GM12875 (cell line): ENCODE data around the gene PCYT2.

ENCODE experiments used
- H3K4me3 ChIP-seq: one replicate; pipeline ENCODE4 v1.5.1; 2011; ENCODE audit warnings: low read depth, low read length, control low read depth
- CTCF ChIP-seq: IDR thresholded peaks from 2 replicates; pipeline ENCODE4 v1.5.1; 2011; ENCODE audit warnings: low read depth, mild to moderate bottlenecking, control low read depth, inconsistent platforms, low read length, moderate library complexity, borderline replicate concordance; ENCODE audit not compliant: insufficient read depth

The PCYT2 gene

GRCh38 chr17:81934098-81934757, 23.0 kb upstream of the PCYT2 start:
- TF ChIP-seq CTCF = no peak
- no peak overlapping the region for H3K4me3 ChIP-seq

GRCh38 chr17:81933178-81933699, 22.0 kb upstream of the PCYT2 start:
- no peak for TF ChIP-seq CTCF
- H3K4me3 ChIP-seq = no peak overlapping the region

- TF ChIP-seq CTCF = no peak
- H3K4me3 ChIP-seq = no peak overlapping the region
These were observed 21.3 kb upstream of the PCYT2 start for GRCh38 chr17:81932333-81932983.

- TF ChIP-seq CTCF = no peak
- H3K4me3 ChIP-seq = no peak overlapping the region
These were observed 20.5 kb upstream of the PCYT2 start for GRCh38 chr17:81931557-81932332.

GRCh38 chr17:81931189-81931556, 20.0 kb upstream of the PCYT2 start:
- H3K4me3 ChIP-seq = no peak overlapping the region
- TF ChIP-seq CTCF = no peak

- no peak overlapping the region for H3K4me3 ChIP-seq
- TF ChIP-seq CTCF = no peak
These were observed 19.2 kb upstream of the PCYT2 start for GRCh38 chr17:81930142-81931125.
